A673 (cell line): ENCODE data around the gene NELL1.

Experiments used
- CTCF ChIP-seq: fragments of 300-800, 200-600 bp; sonication (generic); conservative IDR thresholded peaks from 2 replicates; pipeline ENCODE4 v1.5.1; 2017; ENCODE audit warnings: low read depth, mild to moderate bottlenecking, antibody characterized with exemption, low read length, moderate library complexity, mixed read lengths
- EZH2 ChIP-seq: fragments of 200-600 bp; sonication (generic); IDR thresholded peaks from 2 replicates; pipeline ENCODE4 v1.6.1; 2017; ENCODE audit warnings: borderline replicate concordance, low read depth, mild to moderate bottlenecking, mixed read lengths, antibody characterized with exemption, low read length; ENCODE audit not compliant: poor library complexity, severe bottlenecking

GRCh38 chr11:20912065-20912821 is 242.9 kb downstream of the NELL1 start:
- no peak for TF ChIP-seq CTCF
- TF ChIP-seq EZH2, result no peak
